Measurements from ENCODE around the gene CAP1.
A peak's percentile ranks its signal among the peaks of the same experiment; 100 is the strongest.

CAP1 gene

DNA sequence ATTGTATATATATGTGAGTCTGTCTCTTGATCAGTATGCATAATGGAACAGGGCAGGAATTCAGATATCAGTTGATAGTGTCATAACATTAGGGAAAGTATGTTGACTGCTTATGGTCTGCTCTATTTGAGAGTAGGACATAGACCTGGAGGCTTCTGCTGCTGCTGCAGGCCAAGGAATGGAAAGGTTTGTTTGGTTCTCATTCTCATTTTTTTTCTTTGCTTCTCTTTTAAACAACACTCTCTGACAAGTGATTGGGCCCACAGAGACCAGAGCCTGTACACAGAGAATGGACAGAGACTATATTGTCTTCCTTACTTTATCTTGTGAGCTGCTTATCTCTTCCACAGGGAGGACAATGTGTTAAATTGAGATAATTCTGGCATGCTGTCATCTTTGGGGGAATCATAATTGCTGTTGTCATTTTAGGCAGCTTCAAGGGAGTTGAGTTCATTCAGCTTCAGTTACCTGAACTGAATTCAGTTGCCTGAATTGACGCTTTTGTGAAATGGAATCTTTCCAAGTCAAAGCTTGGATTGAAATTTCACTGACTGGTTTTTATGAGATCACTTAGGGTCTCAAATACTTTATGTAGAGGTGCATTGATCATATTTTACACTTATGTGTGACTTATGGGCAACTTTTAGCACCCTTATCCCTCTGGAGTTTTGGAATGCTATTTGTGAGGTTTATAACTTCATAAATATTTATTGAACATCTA is 16.9 kb downstream of the CAP1 start:
- H3K27ac ChIP-seq (ENCODE audit: insufficient read depth, low read length, poor library complexity, severe bottlenecking) = peak overlapping the region; percentile 14
- H3K36me3 ChIP-seq (ENCODE audit: control insufficient read depth, insufficient read depth, low read length) = peaks cover 31% of the 10 kb centered on the region
- peaks cover 78% of the 10 kb centered on the region for H3K4me1 ChIP-seq (ENCODE audit: control insufficient read depth, insufficient read depth, low read length, poor library complexity, severe bottlenecking)
- no peak for DNase-seq
- no peak overlapping the region for H3K4me3 ChIP-seq (ENCODE audit: insufficient read depth, low read depth, low read length, poor library complexity, severe bottlenecking)
- no peaks in the 10 kb centered on the region for H3K27me3 ChIP-seq (replicated peaks; ENCODE audit: control insufficient read depth, insufficient read depth, low read length, poor library complexity, severe bottlenecking)
- no peaks in the 10 kb centered on the region for H3K9me3 ChIP-seq (ENCODE audit: control insufficient read depth, low read length)

DNA sequence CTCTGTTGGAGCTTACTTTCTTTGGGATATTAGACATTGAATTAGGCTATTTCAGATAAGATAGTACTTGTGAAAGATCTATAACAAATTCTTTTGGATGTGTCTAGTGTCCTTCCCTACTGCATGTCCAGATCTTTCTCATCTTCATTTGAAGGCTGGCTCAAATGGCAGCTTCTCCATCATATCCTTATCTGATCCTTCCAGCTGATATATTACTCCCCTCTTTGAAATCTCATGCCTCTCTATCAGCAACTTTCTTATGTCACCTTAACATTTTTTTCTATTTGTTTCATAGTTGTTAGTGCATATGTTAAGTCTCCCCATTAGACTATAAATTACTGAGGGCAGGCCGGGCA is 17.5 kb downstream of the CAP1 start:
- H3K9me3 ChIP-seq (ENCODE audit: control insufficient read depth, low read length) = no peaks in the 10 kb centered on the region
- H3K36me3 ChIP-seq (ENCODE audit: control insufficient read depth, insufficient read depth, low read length) = peaks cover 31% of the 10 kb centered on the region
- no peak for DNase-seq
- H3K27me3 ChIP-seq (replicated peaks; ENCODE audit: control insufficient read depth, insufficient read depth, low read length, poor library complexity, severe bottlenecking) = no peaks in the 10 kb centered on the region
- H3K27ac ChIP-seq (ENCODE audit: insufficient read depth, low read length, poor library complexity, severe bottlenecking) = peak overlapping the region; percentile 45
- H3K4me1 ChIP-seq (ENCODE audit: control insufficient read depth, insufficient read depth, low read length, poor library complexity, severe bottlenecking) = peaks cover 76% of the 10 kb centered on the region
- no peak overlapping the region for H3K4me3 ChIP-seq (ENCODE audit: insufficient read depth, low read depth, low read length, poor library complexity, severe bottlenecking)

DNA sequence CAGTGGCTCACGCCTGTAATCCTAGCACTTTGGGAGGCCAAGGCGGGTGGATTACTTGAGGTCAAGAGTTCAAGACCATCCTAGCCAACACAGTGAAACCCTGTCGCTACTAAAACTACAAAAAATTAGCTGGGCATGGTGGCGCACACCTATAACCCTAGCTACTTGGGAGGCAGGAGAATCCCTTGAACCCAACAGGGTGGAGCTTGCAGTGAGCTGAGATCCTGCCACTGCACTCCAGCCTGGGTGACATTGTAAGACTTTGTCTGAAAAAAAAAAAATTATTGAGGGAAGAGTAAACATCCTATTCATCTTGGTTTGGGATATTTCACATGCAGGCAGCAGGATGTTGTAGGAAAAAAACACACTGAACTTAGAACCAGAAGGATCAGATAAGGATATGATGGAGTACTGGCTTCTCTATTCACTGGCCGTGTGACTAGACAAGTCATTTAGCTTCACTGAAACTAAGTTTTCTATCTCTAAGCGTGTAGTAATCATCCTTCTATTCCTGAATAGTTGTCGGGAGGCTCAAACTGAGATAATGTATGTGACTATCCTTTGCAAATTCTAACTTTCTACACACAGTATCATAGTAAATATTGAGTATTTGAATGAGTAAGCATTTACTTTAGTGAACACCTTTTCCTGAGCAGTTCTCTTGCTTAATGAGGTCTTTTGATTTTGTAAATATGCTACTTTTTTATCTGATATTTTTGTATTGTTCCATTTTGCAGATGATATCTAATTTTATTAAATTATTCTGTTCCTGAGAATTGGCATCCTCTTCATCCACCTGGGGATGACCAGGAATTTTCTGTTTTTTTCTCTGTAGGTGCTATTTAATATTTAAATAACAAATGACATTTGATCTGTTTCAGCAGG is 18.2 kb downstream of the CAP1 start:
- Histone ChIP-seq H3K4me1 (ENCODE audit: control insufficient read depth, insufficient read depth, low read length, poor library complexity, severe bottlenecking) (peaks cover 76% of the 10 kb centered on the region), H3K36me3 (ENCODE audit: control insufficient read depth, insufficient read depth, low read length) (peaks cover 32% of the 10 kb centered on the region), H3K27me3 (replicated peaks; ENCODE audit: control insufficient read depth, insufficient read depth, low read length, poor library complexity, severe bottlenecking) (no peaks in the 10 kb centered on the region), H3K27ac (ENCODE audit: insufficient read depth, low read length, poor library complexity, severe bottlenecking) (peak overlapping the region; percentile 57), H3K4me3 (ENCODE audit: insufficient read depth, low read depth, low read length, poor library complexity, severe bottlenecking) (peak overlapping the region; percentile 4), H3K9me3 (ENCODE audit: control insufficient read depth, low read length) (no peaks in the 10 kb centered on the region)
- DNase-seq = no peak

DNA sequence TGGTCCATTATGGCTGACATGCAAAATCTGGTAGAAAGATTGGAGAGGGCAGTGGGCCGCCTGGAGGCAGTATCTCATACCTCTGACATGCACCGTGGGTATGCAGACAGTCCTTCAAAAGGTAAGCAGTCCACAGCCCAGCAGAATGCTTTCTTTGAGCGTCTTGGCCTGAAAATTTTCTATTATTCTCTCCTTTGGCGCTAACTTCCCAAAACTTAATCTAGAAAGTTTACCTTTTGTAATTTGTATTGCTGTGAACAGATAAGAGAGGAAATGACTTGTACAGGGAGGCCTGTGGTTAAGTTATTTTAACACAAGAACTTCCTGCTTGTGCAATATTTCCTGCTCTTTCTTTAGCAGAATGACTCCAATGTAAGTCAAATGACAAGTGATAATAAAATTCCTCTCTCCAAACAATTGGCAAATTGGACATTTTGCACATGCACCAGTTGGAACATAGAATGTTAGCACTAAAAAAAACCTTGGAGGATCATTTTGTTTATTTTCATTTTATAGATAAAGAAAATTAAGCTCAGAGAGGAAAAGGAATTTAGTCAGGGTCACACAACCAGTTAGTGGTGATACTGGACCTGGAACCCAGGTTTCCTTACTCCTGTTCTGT is 18.9 kb downstream of the CAP1 start:
- H3K4me3 ChIP-seq (ENCODE audit: insufficient read depth, low read depth, low read length, poor library complexity, severe bottlenecking) = peak overlapping the region; percentile 4

DNA sequence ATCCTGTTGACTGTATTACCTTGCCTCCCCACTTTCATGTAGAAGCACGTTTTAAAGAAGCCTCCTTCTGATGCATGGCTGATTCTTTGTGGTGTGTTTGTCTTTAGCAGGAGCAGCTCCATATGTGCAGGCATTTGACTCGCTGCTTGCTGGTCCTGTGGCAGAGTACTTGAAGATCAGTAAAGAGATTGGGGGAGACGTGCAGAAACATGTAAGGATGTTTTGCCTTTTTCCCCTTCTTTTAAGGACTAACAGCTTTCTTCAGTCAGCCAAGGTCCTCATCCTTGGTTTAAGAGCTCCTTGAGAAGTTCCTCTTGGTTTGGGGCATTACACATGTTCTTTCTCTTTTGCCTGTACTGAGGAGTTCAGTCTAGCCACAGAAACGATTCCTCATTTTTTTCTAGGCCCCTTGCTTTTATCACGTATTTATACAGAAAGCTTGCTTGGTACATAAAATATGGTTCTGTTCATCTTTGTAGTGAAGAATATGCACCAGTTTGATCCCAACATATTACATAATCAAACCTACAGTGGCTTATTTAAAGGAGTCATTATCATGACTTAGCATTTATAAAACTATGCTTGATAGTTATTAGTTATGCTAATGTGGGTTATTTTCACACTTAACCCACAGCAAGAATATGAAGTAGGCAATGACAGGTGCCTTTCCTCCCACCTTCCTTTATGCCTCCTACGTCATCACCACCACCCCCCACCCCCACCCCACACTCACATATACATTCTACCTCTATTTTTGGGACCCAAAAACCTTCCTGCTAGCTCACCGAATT is 19.6 kb downstream of the CAP1 start:
- no peak for DNase-seq
- Histone ChIP-seq H3K27ac (ENCODE audit: insufficient read depth, low read length, poor library complexity, severe bottlenecking) (peak overlapping the region; percentile 57), H3K36me3 (ENCODE audit: control insufficient read depth, insufficient read depth, low read length) (peaks cover 46% of the 10 kb centered on the region), H3K4me3 (ENCODE audit: insufficient read depth, low read depth, low read length, poor library complexity, severe bottlenecking) (peak overlapping the region; percentile 4), H3K4me1 (ENCODE audit: control insufficient read depth, insufficient read depth, low read length, poor library complexity, severe bottlenecking) (peaks cover 77% of the 10 kb centered on the region), H3K9me3 (ENCODE audit: control insufficient read depth, low read length) (no peaks in the 10 kb centered on the region), H3K27me3 (replicated peaks; ENCODE audit: control insufficient read depth, insufficient read depth, low read length, poor library complexity, severe bottlenecking) (no peaks in the 10 kb centered on the region)

More for the DNA sequence above, 18.9 kb downstream of the CAP1 start:
- H3K4me1 ChIP-seq (ENCODE audit: control insufficient read depth, insufficient read depth, low read length, poor library complexity, severe bottlenecking) = peaks cover 77% of the 10 kb centered on the region
- peak overlapping the region; percentile 57 for H3K27ac ChIP-seq (ENCODE audit: insufficient read depth, low read length, poor library complexity, severe bottlenecking)
- peaks cover 39% of the 10 kb centered on the region for H3K36me3 ChIP-seq (ENCODE audit: control insufficient read depth, insufficient read depth, low read length)
- H3K27me3 ChIP-seq (replicated peaks; ENCODE audit: control insufficient read depth, insufficient read depth, low read length, poor library complexity, severe bottlenecking) = no peaks in the 10 kb centered on the region
- H3K9me3 ChIP-seq (ENCODE audit: control insufficient read depth, low read length) = no peaks in the 10 kb centered on the region
- DNase-seq = no peak

DNA sequence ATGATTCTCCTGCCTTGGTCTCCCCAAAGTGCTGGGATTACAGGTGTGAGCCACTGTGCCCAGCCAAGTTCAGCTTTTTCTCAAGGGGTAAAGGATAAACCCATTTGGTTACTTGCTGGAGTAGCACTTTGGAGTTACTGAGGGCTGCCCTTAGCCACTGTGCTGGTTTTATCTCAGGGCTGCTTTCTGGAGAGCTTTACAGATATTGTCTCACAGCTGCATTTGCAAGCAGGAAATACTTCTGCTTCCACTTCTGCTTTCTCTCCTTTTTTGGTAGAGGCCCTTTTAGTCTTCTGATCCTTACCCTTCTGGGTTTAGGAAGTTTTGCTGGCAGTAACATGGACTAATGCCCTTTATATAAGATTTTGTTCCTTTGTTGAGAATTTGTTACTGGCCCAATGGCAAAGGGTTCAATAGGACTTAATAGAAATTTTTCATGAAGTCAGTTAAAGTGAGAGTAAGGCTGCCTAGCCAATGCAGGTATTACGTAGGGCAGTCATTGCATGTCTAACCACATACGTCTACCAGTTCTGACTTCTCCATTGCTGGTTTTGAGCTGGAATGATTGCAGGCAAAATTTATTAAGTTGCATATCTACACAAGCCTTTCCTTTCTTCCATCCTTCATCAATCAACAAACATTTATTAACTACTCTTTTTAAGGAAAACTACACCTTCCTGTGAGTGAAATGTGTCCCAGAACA is 24.4 kb downstream of the CAP1 start:
- H3K9me3 ChIP-seq (ENCODE audit: control insufficient read depth, low read length) = no peaks in the 10 kb centered on the region
- H3K27me3 ChIP-seq (replicated peaks; ENCODE audit: control insufficient read depth, insufficient read depth, low read length, poor library complexity, severe bottlenecking) = no peaks in the 10 kb centered on the region
- H3K4me1 ChIP-seq (ENCODE audit: control insufficient read depth, insufficient read depth, low read length, poor library complexity, severe bottlenecking) = peaks cover 35% of the 10 kb centered on the region
- H3K4me3 ChIP-seq (ENCODE audit: insufficient read depth, low read depth, low read length, poor library complexity, severe bottlenecking) = no peak overlapping the region
- DNase-seq = no peak
- H3K36me3 ChIP-seq (ENCODE audit: control insufficient read depth, insufficient read depth, low read length) = peaks cover 85% of the 10 kb centered on the region
- H3K27ac ChIP-seq (ENCODE audit: insufficient read depth, low read length, poor library complexity, severe bottlenecking) = no peak overlapping the region

DNA sequence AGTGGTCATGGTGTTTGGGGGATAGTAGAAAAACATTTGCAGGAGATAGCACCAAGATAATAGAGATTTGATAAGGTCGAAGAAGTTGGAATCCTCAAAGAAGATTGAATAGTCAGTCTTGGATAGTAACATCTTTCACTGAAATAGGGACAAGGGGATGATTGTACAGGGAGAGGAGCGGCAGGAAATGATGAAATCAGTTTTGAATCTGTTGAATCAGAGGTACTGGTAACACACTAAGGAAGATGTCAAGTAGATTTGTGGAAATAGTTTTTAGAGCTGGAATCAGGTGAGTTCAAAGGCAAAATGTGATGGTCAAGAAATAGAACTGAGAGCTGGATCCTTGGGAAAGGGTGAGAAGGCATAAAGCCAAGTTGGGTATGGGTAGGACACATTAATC is 26.5 kb downstream of the CAP1 start:
- no peak for DNase-seq
- Histone ChIP-seq H3K4me1 (ENCODE audit: control insufficient read depth, insufficient read depth, low read length, poor library complexity, severe bottlenecking) (peaks cover 17% of the 10 kb centered on the region), H3K27ac (ENCODE audit: insufficient read depth, low read length, poor library complexity, severe bottlenecking) (no peak overlapping the region), H3K9me3 (ENCODE audit: control insufficient read depth, low read length) (no peaks in the 10 kb centered on the region), H3K4me3 (ENCODE audit: insufficient read depth, low read depth, low read length, poor library complexity, severe bottlenecking) (no peak overlapping the region), H3K27me3 (replicated peaks; ENCODE audit: control insufficient read depth, insufficient read depth, low read length, poor library complexity, severe bottlenecking) (no peaks in the 10 kb centered on the region), H3K36me3 (ENCODE audit: control insufficient read depth, insufficient read depth, low read length) (peaks cover 90% of the 10 kb centered on the region)

DNA sequence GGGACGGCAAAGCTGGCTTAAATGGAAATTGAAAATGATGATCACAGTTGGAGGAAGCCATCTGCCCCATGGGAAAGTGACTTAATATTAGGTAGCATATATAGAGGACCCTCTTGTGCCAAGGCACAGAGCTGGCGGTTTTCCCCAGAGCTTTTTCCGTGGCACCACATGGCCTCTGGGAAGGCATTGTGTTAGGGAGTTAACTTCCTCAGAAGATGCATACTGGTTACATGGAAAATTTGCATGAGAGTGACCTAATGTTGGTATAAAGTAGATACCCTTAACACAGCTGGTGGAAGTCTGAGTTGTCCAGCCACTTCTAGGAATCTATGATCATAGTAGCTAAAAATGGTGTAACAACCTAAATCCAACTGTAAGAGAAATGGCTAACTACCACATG is 27.3 kb downstream of the CAP1 start:
- Histone ChIP-seq H3K36me3 (ENCODE audit: control insufficient read depth, insufficient read depth, low read length) (peaks cover 95% of the 10 kb centered on the region), H3K27ac (ENCODE audit: insufficient read depth, low read length, poor library complexity, severe bottlenecking) (no peak overlapping the region), H3K4me1 (ENCODE audit: control insufficient read depth, insufficient read depth, low read length, poor library complexity, severe bottlenecking) (peaks cover 17% of the 10 kb centered on the region), H3K9me3 (ENCODE audit: control insufficient read depth, low read length) (no peaks in the 10 kb centered on the region), H3K4me3 (ENCODE audit: insufficient read depth, low read depth, low read length, poor library complexity, severe bottlenecking) (no peak overlapping the region), H3K27me3 (replicated peaks; ENCODE audit: control insufficient read depth, insufficient read depth, low read length, poor library complexity, severe bottlenecking) (no peaks in the 10 kb centered on the region)
- DNase-seq = no peak

DNA sequence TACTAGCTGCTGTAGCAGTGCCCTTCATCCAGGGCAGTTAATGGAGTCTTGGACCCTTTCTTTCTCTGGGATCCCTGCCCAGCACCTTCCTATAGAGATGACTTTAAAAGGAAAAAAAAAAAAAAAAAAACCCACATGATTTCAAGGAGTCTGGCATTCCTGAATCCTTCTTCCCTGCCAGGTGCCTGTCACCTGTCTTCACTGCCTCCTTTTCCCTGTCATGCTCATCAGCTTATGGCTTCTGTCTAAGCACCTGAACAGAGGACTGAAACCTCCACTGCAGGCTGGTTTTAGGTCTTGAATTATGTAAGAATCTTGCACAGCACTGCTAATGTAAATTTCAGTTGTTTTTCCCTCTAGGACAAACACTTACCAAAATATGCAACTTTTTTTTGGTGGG is 31.6 kb downstream of the CAP1 start:
- Histone ChIP-seq H3K4me1 (ENCODE audit: control insufficient read depth, insufficient read depth, low read length, poor library complexity, severe bottlenecking) (no peaks in the 10 kb centered on the region), H3K4me3 (ENCODE audit: insufficient read depth, low read depth, low read length, poor library complexity, severe bottlenecking) (no peak overlapping the region), H3K27ac (ENCODE audit: insufficient read depth, low read length, poor library complexity, severe bottlenecking) (no peak overlapping the region), H3K27me3 (replicated peaks; ENCODE audit: control insufficient read depth, insufficient read depth, low read length, poor library complexity, severe bottlenecking) (no peaks in the 10 kb centered on the region), H3K36me3 (ENCODE audit: control insufficient read depth, insufficient read depth, low read length) (peaks cover 73% of the 10 kb centered on the region), H3K9me3 (ENCODE audit: control insufficient read depth, low read length) (no peaks in the 10 kb centered on the region)
- no peak for DNase-seq
